ENCODE results near the gene SGCA. TPM values are rescaled to one million over a fixed set of nuclear protein-coding genes. Genes with fewer than 3 reads are reported as not detected.

Gene SGCA
- polyA plus RNA-seq, 1 donor from 2014 or later: 0.43 TPM

DNA sequence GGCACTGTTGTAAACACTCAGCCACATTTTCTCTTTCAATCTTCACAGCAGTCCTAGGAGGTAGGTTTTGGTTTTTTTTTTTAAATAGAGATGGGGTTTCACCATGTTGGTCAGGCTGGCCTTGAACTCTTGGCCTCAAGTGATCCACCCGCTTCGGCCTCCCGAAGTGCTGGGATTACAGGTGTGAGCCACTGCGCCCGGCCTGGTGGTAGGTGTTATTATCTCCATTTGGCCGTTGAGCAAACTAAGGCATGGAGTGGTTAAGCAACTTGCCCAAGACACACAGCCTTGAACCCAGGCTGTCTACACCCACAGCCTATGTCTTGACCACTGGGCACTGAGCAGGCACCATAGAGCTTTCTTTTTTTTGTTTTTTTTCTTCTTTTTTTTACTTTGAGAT lies 8.6 kb downstream of the SGCA start:
- no peaks in the 10 kb centered on the region for H3K36me3 ChIP-seq (ENCODE audit: insufficient read depth, low read length)
- TF ChIP-seq RAD21 (conservative IDR thresholded peaks at IDR 0.05) (no peak), EZH2 (IDR thresholded peaks at IDR 0.05; ENCODE audit: borderline replicate concordance, insufficient read depth, low read length, poor library complexity, severe bottlenecking) (no peak), EP300 (conservative IDR thresholded peaks at IDR 0.05; ENCODE audit: poor library complexity, severe bottlenecking) (no peak), SMC3 (conservative IDR thresholded peaks at IDR 0.05; ENCODE audit: poor library complexity) (no peak), MXI1 (conservative IDR thresholded peaks at IDR 0.05; ENCODE audit: poor library complexity, severe bottlenecking) (no peak), POLR2AphosphoS5 (IDR thresholded peaks at IDR 0.05) (no peak), TAF1 (IDR thresholded peaks at IDR 0.05; ENCODE audit: low read depth) (no peak)
- TF ChIP-seq, protein P1, sequence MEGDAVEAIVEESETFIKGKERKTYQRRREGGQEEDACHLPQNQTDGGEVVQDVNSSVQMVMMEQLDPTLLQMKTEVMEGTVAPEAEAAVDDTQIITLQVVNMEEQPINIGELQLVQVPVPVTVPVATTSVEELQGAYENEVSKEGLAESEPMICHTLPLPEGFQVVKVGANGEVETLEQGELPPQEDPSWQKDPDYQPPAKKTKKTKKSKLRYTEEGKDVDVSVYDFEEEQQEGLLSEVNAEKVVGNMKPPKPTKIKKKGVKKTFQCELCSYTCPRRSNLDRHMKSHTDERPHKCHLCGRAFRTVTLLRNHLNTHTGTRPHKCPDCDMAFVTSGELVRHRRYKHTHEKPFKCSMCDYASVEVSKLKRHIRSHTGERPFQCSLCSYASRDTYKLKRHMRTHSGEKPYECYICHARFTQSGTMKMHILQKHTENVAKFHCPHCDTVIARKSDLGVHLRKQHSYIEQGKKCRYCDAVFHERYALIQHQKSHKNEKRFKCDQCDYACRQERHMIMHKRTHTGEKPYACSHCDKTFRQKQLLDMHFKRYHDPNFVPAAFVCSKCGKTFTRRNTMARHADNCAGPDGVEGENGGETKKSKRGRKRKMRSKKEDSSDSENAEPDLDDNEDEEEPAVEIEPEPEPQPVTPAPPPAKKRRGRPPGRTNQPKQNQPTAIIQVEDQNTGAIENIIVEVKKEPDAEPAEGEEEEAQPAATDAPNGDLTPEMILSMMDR (IDR thresholded peaks at IDR 0.05; ENCODE audit: poor library complexity, severe bottlenecking): no peak
- TF ChIP-seq, protein P2, sequence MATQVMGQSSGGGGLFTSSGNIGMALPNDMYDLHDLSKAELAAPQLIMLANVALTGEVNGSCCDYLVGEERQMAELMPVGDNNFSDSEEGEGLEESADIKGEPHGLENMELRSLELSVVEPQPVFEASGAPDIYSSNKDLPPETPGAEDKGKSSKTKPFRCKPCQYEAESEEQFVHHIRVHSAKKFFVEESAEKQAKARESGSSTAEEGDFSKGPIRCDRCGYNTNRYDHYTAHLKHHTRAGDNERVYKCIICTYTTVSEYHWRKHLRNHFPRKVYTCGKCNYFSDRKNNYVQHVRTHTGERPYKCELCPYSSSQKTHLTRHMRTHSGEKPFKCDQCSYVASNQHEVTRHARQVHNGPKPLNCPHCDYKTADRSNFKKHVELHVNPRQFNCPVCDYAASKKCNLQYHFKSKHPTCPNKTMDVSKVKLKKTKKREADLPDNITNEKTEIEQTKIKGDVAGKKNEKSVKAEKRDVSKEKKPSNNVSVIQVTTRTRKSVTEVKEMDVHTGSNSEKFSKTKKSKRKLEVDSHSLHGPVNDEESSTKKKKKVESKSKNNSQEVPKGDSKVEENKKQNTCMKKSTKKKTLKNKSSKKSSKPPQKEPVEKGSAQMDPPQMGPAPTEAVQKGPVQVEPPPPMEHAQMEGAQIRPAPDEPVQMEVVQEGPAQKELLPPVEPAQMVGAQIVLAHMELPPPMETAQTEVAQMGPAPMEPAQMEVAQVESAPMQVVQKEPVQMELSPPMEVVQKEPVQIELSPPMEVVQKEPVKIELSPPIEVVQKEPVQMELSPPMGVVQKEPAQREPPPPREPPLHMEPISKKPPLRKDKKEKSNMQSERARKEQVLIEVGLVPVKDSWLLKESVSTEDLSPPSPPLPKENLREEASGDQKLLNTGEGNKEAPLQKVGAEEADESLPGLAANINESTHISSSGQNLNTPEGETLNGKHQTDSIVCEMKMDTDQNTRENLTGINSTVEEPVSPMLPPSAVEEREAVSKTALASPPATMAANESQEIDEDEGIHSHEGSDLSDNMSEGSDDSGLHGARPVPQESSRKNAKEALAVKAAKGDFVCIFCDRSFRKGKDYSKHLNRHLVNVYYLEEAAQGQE (IDR thresholded peaks at IDR 0.05; ENCODE audit: borderline replicate concordance): no peak
- no peak overlapping the region for H3K9ac ChIP-seq (ENCODE audit: low read length)
- no peaks in the 10 kb centered on the region for H3F3A ChIP-seq (ENCODE audit: insufficient read depth, low read length, poor library complexity, severe bottlenecking)
- H2AFZ ChIP-seq (ENCODE audit: low read depth, low read length): no peak overlapping the region
- no peak overlapping the region for H3K27ac ChIP-seq (ENCODE audit: low read length)
- H3K79me2 ChIP-seq (replicated peaks; ENCODE audit: insufficient read depth, low read length): no peaks in the 10 kb centered on the region
- H3K27me3 ChIP-seq (ENCODE audit: insufficient read depth, low read depth, low read length): no peaks in the 10 kb centered on the region
- H3K4me3 ChIP-seq (ENCODE audit: low read length): no peak overlapping the region
- H4K20me1 ChIP-seq (ENCODE audit: insufficient read depth): no peaks in the 10 kb centered on the region
- no peak overlapping the region for H3K4me2 ChIP-seq (ENCODE audit: low read length)
- H3K9me2 ChIP-seq (ENCODE audit: insufficient read depth, low read length): no peaks in the 10 kb centered on the region
- H3K9me3 ChIP-seq (ENCODE audit: low read length): no peaks in the 10 kb centered on the region

DNA sequence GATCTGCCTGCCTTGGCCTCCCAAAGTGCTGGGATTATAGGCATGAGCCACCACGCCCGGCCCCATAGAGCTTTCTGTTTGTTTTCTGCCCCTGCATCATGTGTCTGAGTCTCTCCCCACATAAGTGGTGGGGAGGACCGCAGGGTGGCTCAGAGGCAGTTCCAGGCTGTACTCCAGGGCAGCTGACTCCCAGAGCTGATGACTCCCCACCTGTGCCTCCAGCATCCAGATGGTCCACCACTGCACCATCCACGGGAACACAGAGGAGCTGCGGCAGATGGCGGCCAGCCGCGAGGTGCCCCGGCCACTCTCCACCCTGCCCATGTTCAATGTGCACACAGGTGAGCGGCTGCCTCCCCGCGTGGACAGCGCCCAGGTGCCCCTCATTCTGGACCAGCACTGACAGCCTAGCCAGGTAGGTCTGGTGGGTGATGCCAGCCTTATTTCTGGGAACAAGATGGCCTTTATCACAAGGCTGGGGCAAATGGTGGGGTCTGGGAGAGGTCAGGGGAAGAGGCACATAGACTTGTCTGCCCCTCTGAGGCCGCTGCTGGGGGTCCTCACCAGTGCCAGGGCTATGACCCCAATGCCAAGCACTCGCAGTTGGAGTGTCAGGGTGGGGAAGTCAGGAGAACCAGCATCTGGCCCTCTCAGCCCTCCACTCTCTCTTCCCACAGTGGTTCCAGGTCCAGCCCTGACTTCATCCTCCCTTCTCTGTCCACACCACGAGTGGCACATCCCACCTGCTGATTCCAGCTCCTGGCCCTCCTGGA lies 9.4 kb downstream of the SGCA start:
- Histone ChIP-seq H3F3A (ENCODE audit: insufficient read depth, low read length, poor library complexity, severe bottlenecking) (no peaks in the 10 kb centered on the region), H3K4me3 (ENCODE audit: low read length) (no peak overlapping the region), H3K27ac (ENCODE audit: low read length) (no peak overlapping the region), H3K9me2 (ENCODE audit: insufficient read depth, low read length) (no peaks in the 10 kb centered on the region), H3K9me3 (ENCODE audit: low read length) (no peaks in the 10 kb centered on the region), H4K20me1 (ENCODE audit: insufficient read depth) (no peaks in the 10 kb centered on the region), H3K79me2 (replicated peaks; ENCODE audit: insufficient read depth, low read length) (no peaks in the 10 kb centered on the region), H3K4me2 (ENCODE audit: low read length) (no peak overlapping the region), H3K27me3 (ENCODE audit: insufficient read depth, low read depth, low read length) (no peaks in the 10 kb centered on the region), H3K9ac (ENCODE audit: low read length) (no peak overlapping the region), H2AFZ (ENCODE audit: low read depth, low read length) (no peak overlapping the region), H3K36me3 (ENCODE audit: insufficient read depth, low read length) (no peaks in the 10 kb centered on the region)
- TF ChIP-seq POLR2AphosphoS5 (IDR thresholded peaks at IDR 0.05): no peak
- TF ChIP-seq SMC3 (conservative IDR thresholded peaks at IDR 0.05; ENCODE audit: poor library complexity): no peak
- TF ChIP-seq, protein P1 (IDR thresholded peaks at IDR 0.05; ENCODE audit: poor library complexity, severe bottlenecking): no peak
- TF ChIP-seq, protein P2 (IDR thresholded peaks at IDR 0.05; ENCODE audit: borderline replicate concordance): no peak
- TF ChIP-seq RAD21 (conservative IDR thresholded peaks at IDR 0.05): no peak
- TF ChIP-seq TAF1 (IDR thresholded peaks at IDR 0.05; ENCODE audit: low read depth): no peak
- TF ChIP-seq EZH2 (IDR thresholded peaks at IDR 0.05; ENCODE audit: borderline replicate concordance, insufficient read depth, low read length, poor library complexity, severe bottlenecking): no peak
- no peak for TF ChIP-seq MXI1 (conservative IDR thresholded peaks at IDR 0.05; ENCODE audit: poor library complexity, severe bottlenecking)
- TF ChIP-seq EP300 (conservative IDR thresholded peaks at IDR 0.05; ENCODE audit: poor library complexity, severe bottlenecking): no peak
